Parathyroid adenoma (tissue), 2 donors: ENCODE measurements around the gene TDO2.

Experiments
- H2AFZ ChIP-seq: fragments of 300-600 bp; sonication (generic); one replicate; pipeline ENCODE4 v1.7.0; 2017; ENCODE audit warnings: antibody characterized with exemption, mild to moderate bottlenecking
- H3K27ac ChIP-seq: fragments of 300-600 bp; sonication (generic); one replicate; pipeline ENCODE4 v1.7.0; 2017
- H3K27me3 ChIP-seq: fragments of 300-600 bp; sonication (generic); one replicate; pipeline ENCODE4 v1.7.0; 2017; ENCODE audit warnings: low read length; ENCODE audit not compliant: control insufficient read depth, insufficient read depth
- H3K36me3 ChIP-seq: fragments of 300-600 bp; sonication (generic); one replicate; pipeline ENCODE4 v1.7.0; 2017; ENCODE audit warnings: low read length; ENCODE audit not compliant: control insufficient read depth, insufficient read depth
- H3K4me1 ChIP-seq: fragments of 300-600 bp; sonication (generic); one replicate; pipeline ENCODE4 v1.7.0; 2017; ENCODE audit warnings: control low read depth
- H3K4me2 ChIP-seq: fragments of 300-600 bp; sonication (generic); one replicate; pipeline ENCODE4 v1.7.0; 2017; ENCODE audit warnings: low read length
- H3K4me3 ChIP-seq: fragments of 300-600 bp; sonication (generic); one replicate; pipeline ENCODE4 v1.7.0; 2017; ENCODE audit warnings: low read depth, low read length
- H3K79me2 ChIP-seq: fragments of 300-600 bp; sonication (generic); one replicate; pipeline ENCODE4 v1.7.0; 2017; ENCODE audit warnings: control low read depth
- H3K9ac ChIP-seq: fragments of 300-600 bp; sonication (generic); one replicate; pipeline ENCODE4 v1.7.0; 2017; ENCODE audit warnings: mild to moderate bottlenecking
- H3K9me3 ChIP-seq: fragments of 300-600 bp; sonication (generic); one replicate; pipeline ENCODE4 v1.7.0; 2017; ENCODE audit warnings: low read length; ENCODE audit not compliant: control insufficient read depth
- CTCF ChIP-seq: fragments of 300-600 bp; sonication (generic); IDR thresholded peaks from one replicate; pipeline ENCODE4 v1.7.0; 2017; ENCODE audit warnings: antibody characterized with exemption, mild to moderate bottlenecking
- donor health status: primary hyperparathyroidism.

Gene TDO2

GRCh38 chr4:155908187-155909139 lies 5.0 kb downstream of the TDO2 start:
- TF ChIP-seq CTCF, result no peak
- no peaks in the 10 kb centered on the region for H3K79me2 ChIP-seq
- H3K36me3 ChIP-seq, result no peaks in the 10 kb centered on the region
- H3K27ac ChIP-seq, result no peak overlapping the region
- no peaks in the 10 kb centered on the region for H3K4me1 ChIP-seq
- no peaks in the 10 kb centered on the region for H3K27me3 ChIP-seq
- no peak overlapping the region for H2AFZ ChIP-seq
- H3K4me2 ChIP-seq, result no peak overlapping the region
- no peak overlapping the region for H3K4me3 ChIP-seq
- H3K9ac ChIP-seq, result no peak overlapping the region
- no peaks in the 10 kb centered on the region for H3K9me3 ChIP-seq

GRCh38 chr4:155909615-155910226 lies 6.2 kb downstream of the TDO2 start:
- no peak overlapping the region for H3K4me3 ChIP-seq
- H3K4me1 ChIP-seq, result no peaks in the 10 kb centered on the region
- H3K9me3 ChIP-seq, result no peaks in the 10 kb centered on the region
- no peaks in the 10 kb centered on the region for H3K36me3 ChIP-seq
- H3K27me3 ChIP-seq, result no peaks in the 10 kb centered on the region
- H2AFZ ChIP-seq, result no peak overlapping the region
- no peak overlapping the region for H3K4me2 ChIP-seq
- no peak for TF ChIP-seq CTCF
- no peak overlapping the region for H3K27ac ChIP-seq
- H3K79me2 ChIP-seq, result no peaks in the 10 kb centered on the region
- H3K9ac ChIP-seq, result no peak overlapping the region

- H3K9me3 ChIP-seq, result no peaks in the 10 kb centered on the region
- no peaks in the 10 kb centered on the region for H3K27me3 ChIP-seq
- H3K79me2 ChIP-seq, result no peaks in the 10 kb centered on the region
- no peak overlapping the region for H3K27ac ChIP-seq
- no peak overlapping the region for H2AFZ ChIP-seq
- no peak overlapping the region for H3K9ac ChIP-seq
- H3K4me3 ChIP-seq, result no peak overlapping the region
- no peak overlapping the region for H3K4me2 ChIP-seq
- TF ChIP-seq CTCF, result no peak
- H3K4me1 ChIP-seq, result no peaks in the 10 kb centered on the region
- H3K36me3 ChIP-seq, result no peaks in the 10 kb centered on the region
These were observed 8.4 kb downstream of the TDO2 start for GRCh38 chr4:155911905-155912304.

DNA sequence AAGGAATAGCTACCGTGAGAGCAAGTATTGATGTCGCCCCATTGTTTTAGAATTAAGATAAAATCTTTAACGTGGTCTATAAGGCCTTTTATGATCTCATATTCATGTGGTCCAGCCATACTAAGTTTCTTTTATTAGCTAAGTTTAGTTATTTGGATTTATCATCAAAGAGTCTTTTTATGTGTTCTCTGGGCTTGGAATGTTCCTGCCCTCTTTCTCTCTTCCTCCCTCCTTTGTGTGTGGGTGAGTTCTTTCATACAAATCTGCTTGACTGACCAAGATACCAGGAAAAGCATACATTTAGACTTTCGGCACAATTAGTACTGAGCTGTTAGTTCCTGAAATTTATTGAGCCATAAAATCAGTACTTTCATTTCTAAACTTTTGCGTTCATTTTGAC lies 11.3 kb downstream of the TDO2 start:
- H3K27me3 ChIP-seq, result no peaks in the 10 kb centered on the region
- no peak for TF ChIP-seq CTCF

More for the DNA sequence above, 11.3 kb downstream of the TDO2 start:
- Histone ChIP-seq H3K4me2 (no peak overlapping the region), H3K27ac (no peak overlapping the region), H2AFZ (no peak overlapping the region), H3K36me3 (no peaks in the 10 kb centered on the region), H3K9me3 (no peaks in the 10 kb centered on the region), H3K4me3 (no peak overlapping the region), H3K9ac (no peak overlapping the region), H3K79me2 (no peaks in the 10 kb centered on the region), H3K4me1 (no peaks in the 10 kb centered on the region)
